IMR-90 (cell line): ENCODE measurements around the gene PKD1L1. TPM values are rescaled to one million over a fixed set of nuclear protein-coding genes. Genes with fewer than 3 reads are reported as not detected.

Experiments
- ATAC-seq: fragments of 200-7000 bp; cut with Tn5 transposase; 2 replicates; pipeline ENCODE4 v1.9.1; 2020; ENCODE audit warnings: low read depth, mild to moderate bottlenecking, moderate library complexity
- BruUV-seq: library from RNA; stranded (reverse); fragments of 400-500 nt; replicated peaks from 2 replicates; lab custom pipeline; 2021; lab: Mats Ljungman, UMichigan
- CTCF ChIA-PET: fragments of 300-600 bp; formaldehyde crosslinking; extraction: SDS; loops from one replicate; lab custom pipeline; 2021; ENCODE audit warnings: antibody characterized with exemption; lab: Yijun Ruan, JAX
- POLR2A ChIA-PET: fragments of 300-600 bp; sonication (Branson Sonifier 250); formaldehyde crosslinking; loops from one replicate; lab custom pipeline; 2022; ENCODE audit warnings: antibody characterized with exemption; ENCODE audit not compliant: unreplicated experiment; lab: Charles Lee
- DNase-seq: peaks from one replicate; pipeline ENCODE4 v3.0.0; 2013
- H2AFZ ChIP-seq: replicated peaks from 2 replicates; pipeline ENCODE3; 2013; ENCODE audit warnings: low read length, mild to moderate bottlenecking; ENCODE audit not compliant: poor library complexity
- H2AK5ac ChIP-seq: 2 replicates; pipeline ENCODE4 v1.6.1; 2013; ENCODE audit warnings: low read depth, low read length, inconsistent platforms
- H2AK9ac ChIP-seq: replicated peaks from 2 replicates; pipeline ENCODE3; 2013; ENCODE audit warnings: mild to moderate bottlenecking, low read depth, low read length, moderate library complexity; ENCODE audit not compliant: poor library complexity
- H2BK120ac ChIP-seq: 2 replicates; pipeline ENCODE4 v1.6.1; 2013; ENCODE audit warnings: low read depth, low read length, inconsistent platforms
- H2BK15ac ChIP-seq: 3 replicates; pipeline ENCODE4 v1.6.1; 2013; ENCODE audit warnings: low read depth, low read length, inconsistent platforms
- H2BK20ac ChIP-seq: 2 replicates; pipeline ENCODE4 v1.6.1; 2013; ENCODE audit warnings: low read depth, mild to moderate bottlenecking, inconsistent platforms, low read length, moderate library complexity
- H2BK5ac ChIP-seq: 2 replicates; pipeline ENCODE4 v1.6.1; 2013; ENCODE audit warnings: mild to moderate bottlenecking, low read depth, low read length, inconsistent platforms; ENCODE audit not compliant: poor library complexity, severe bottlenecking
- H3K14ac ChIP-seq: replicated peaks from 2 replicates; pipeline ENCODE4 v1.6.1; 2013; ENCODE audit warnings: low read depth, low read length, inconsistent platforms
- H3K18ac ChIP-seq: 2 replicates; pipeline ENCODE4 v1.6.1; 2013; ENCODE audit warnings: low read depth, low read length, control low read depth
- H3K23ac ChIP-seq: 2 replicates; pipeline ENCODE4 v1.6.1; 2013; ENCODE audit warnings: low read depth, low read length, inconsistent platforms
- H3K27ac ChIP-seq: 2 replicates; pipeline ENCODE4 v1.5.1; 2013; ENCODE audit warnings: mild to moderate bottlenecking, control low read depth, low read length; ENCODE audit not compliant: insufficient read depth
- H3K27me3 ChIP-seq: 2 replicates; pipeline ENCODE4 v1.6.1; 2013; ENCODE audit warnings: low read length; ENCODE audit not compliant: control insufficient read depth, insufficient read depth
- H3K36me3 ChIP-seq: 2 replicates; pipeline ENCODE4 v1.6.1; 2013; ENCODE audit warnings: low read length, mixed read lengths; ENCODE audit not compliant: control insufficient read depth, insufficient read depth
- H3K4ac ChIP-seq: 2 replicates; pipeline ENCODE4 v1.6.1; 2013; ENCODE audit warnings: low read depth, low read length, inconsistent platforms
- H3K4me1 ChIP-seq: 2 replicates; pipeline ENCODE4 v1.6.1; 2013; ENCODE audit warnings: low read length, mixed read lengths; ENCODE audit not compliant: control insufficient read depth, insufficient read depth
- H3K4me2 ChIP-seq: 2 replicates; pipeline ENCODE4 v1.6.1; 2013; ENCODE audit warnings: low read depth, mild to moderate bottlenecking, control low read depth, low read length, moderate library complexity
- H3K4me3 ChIP-seq: 2 replicates; pipeline ENCODE4 v1.5.1; 2013; ENCODE audit warnings: low read depth, mild to moderate bottlenecking, control low read depth, low read length, moderate library complexity; ENCODE audit not compliant: insufficient read depth
- H3K56ac ChIP-seq: 2 replicates; pipeline ENCODE4 v1.6.1; 2013; ENCODE audit warnings: low read length, inconsistent platforms; ENCODE audit not compliant: insufficient read depth; ENCODE audit errors: extremely low read depth
- H3K79me1 ChIP-seq, 2 experiments: 2 replicates each; pipeline ENCODE4 v1.6.1; 2013; ENCODE audit warnings: low read length in 2 of 2, inconsistent platforms in 1 of 2, low read depth in 1 of 2
- H3K9ac ChIP-seq: 2 replicates; pipeline ENCODE4 v1.6.1; 2013; ENCODE audit warnings: low read depth, low read length, control low read depth
- H3K9me1 ChIP-seq: 2 replicates; pipeline ENCODE4 v1.6.1; 2013; ENCODE audit warnings: low read length, inconsistent platforms; ENCODE audit not compliant: insufficient read depth
- H3K9me3 ChIP-seq: 2 replicates; pipeline ENCODE4 v1.6.1; 2013; ENCODE audit warnings: low read length; ENCODE audit not compliant: control insufficient read depth, insufficient read depth
- H4K20me1 ChIP-seq: 2 replicates; pipeline ENCODE4 v1.6.1; 2013; ENCODE audit warnings: low read length, inconsistent platforms; ENCODE audit not compliant: insufficient read depth
- H4K5ac ChIP-seq: 2 replicates; pipeline ENCODE4 v1.6.1; 2013; ENCODE audit warnings: mild to moderate bottlenecking, low read depth, low read length, control low read depth
- H4K8ac ChIP-seq, 2 experiments: 2 replicates each; pipeline ENCODE4 v1.6.1; 2013; ENCODE audit warnings: low read depth in 2 of 2, low read length in 2 of 2, control low read depth in 1 of 2, inconsistent platforms in 1 of 2
- H4K91ac ChIP-seq: 2 replicates; pipeline ENCODE4 v1.6.1; 2013; ENCODE audit warnings: low read depth, low read length, inconsistent platforms; ENCODE audit not compliant: insufficient read depth
- MXI1 ChIP-seq: IDR thresholded peaks from 2 replicates; pipeline ENCODE4 v1.6.1; 2012; ENCODE audit warnings: low read depth, mild to moderate bottlenecking, low read length, moderate library complexity, borderline replicate concordance
- SMC3 ChIP-seq: fragments of 150-350 bp; IDR thresholded peaks from 2 replicates; pipeline ENCODE4 v1.6.1; 2016; ENCODE audit warnings: low read depth, mild to moderate bottlenecking, antibody characterized with exemption, low read length, moderate library complexity
- WGBS, 2 experiments: methylation state at CpG; one replicate each; pipeline versions ENCODE4 v1.1.5 to v1.1.7; 2013; ENCODE audit warnings: missing lambda C conversion rate in 2 of 2; ENCODE audit not compliant: insufficient read length in 1 of 2; ENCODE audit errors: extremely low coverage in 2 of 2; 5-methylcytosine and 5-hydroxymethylcytosine counted together
- dilution Hi-C: fragments of 300-500 bp; cut with HindIII; formaldehyde crosslinking; loops from one replicate; pipeline ENCODE4 v1.14.3; 2018; ENCODE audit warnings: low sequenced_read_pairs; ENCODE audit not compliant: unreplicated experiment
- in situ Hi-C: fragments of 300-500 bp; cut with MboI; formaldehyde crosslinking; loops from 3 replicates; pipeline ENCODE4 v1.14.3; 2019; ENCODE audit warnings: low sequenced_read_pairs, inconsistent platforms, mixed read lengths
- intact Hi-C: fragments of 100-400 bp; cut with micrococcal nuclease; formaldehyde crosslinking; loops from 2 replicates; pipeline ENCODE4 v1.10.0; 2022
- polyA plus RNA-seq, 3 experiments: library from polyadenylated mRNA; depleted of rRNA; stranded (reverse); fragments of >200 nt; gene quantifications; 2 replicates each; pipeline ENCODE4 v1.2.3, GENCODE V29; 2012; ENCODE audit warnings: low replicate concordance in 1 of 3
- total RNA-seq: library from RNA; depleted of rRNA; stranded (reverse); fragments of >200 nt; gene quantifications from 2 replicates; pipeline ENCODE4 v1.2.3, GENCODE V29; 2012

Gene PKD1L1
- total and polyA plus RNA-seq, 2 of the 4 experiments (the other 2 are of a cell fraction): under 0.01 to 0.15 TPM

GRCh38 chr7:47807756-47808155, 140.5 kb downstream of the PKD1L1 start:
- dilution Hi-C loops: no loop called here
- BruUV-seq: no TSS peak
- POLR2A ChIA-PET: no interaction called here

More at GRCh38 chr7:47807756-47808155, 140.5 kb downstream of the PKD1L1 start:
- ATAC-seq: no peak
- Histone ChIP-seq H3K56ac (no peak overlapping the region), H2BK15ac (peak overlapping the region; percentile 16; the same call in 1 of the 3 replicates), H2AFZ (no peak overlapping the region), H3K27ac (no peak overlapping the region), H3K18ac (no peak overlapping the region), H4K8ac (no peak overlapping the region), H3K4me2 (no peak overlapping the region), H3K4ac (no peak overlapping the region; the same call in none of the 2 replicates), H3K9ac (no peak overlapping the region), H2AK9ac (no peak overlapping the region), H3K14ac (no peak overlapping the region), H3K9me3 (no peaks in the 10 kb centered on the region), H3K23ac (no peak overlapping the region), H2AK5ac (no peak overlapping the region), H3K4me3 (no peak overlapping the region), H2BK120ac (peak overlapping the region; percentile 56; the same call in 1 of the 2 replicates), H3K79me1 (no peaks in the 10 kb centered on the region; a peak in 1 of 4 replicates), H4K91ac (no peak overlapping the region), H3K9me1 (peaks cover 20% of the 10 kb centered on the region), H4K5ac (no peak overlapping the region), H3K4me1 (peaks cover 9% of the 10 kb centered on the region), H2BK5ac (no peak overlapping the region), H3K27me3 (no peaks in the 10 kb centered on the region; the same call in 1 of the 2 replicates), H3K36me3 (no peaks in the 10 kb centered on the region), H2BK20ac (no peak overlapping the region), H4K20me1 (no peaks in the 10 kb centered on the region)
- intact Hi-C loops (no loop called here), in situ Hi-C loops (no loop called here)
- DNase-seq: no peak
- 90% methylated on average over 3 of the region's 5 CpGs; no CpG with 5 or more reads in 1 of the 2 experiments for WGBS, 2 experiments
- CTCF ChIA-PET: no interaction called here
- no peak for TF ChIP-seq SMC3
- no peak for TF ChIP-seq MXI1
